ENCODE data around the gene KCNMA1. TPM values are rescaled to one million over a fixed set of nuclear protein-coding genes. Genes with fewer than 3 reads are reported as not detected.

KCNMA1 gene
- polyA plus RNA-seq, 1 donor from 2014 or later, result 60.8 TPM

DNA sequence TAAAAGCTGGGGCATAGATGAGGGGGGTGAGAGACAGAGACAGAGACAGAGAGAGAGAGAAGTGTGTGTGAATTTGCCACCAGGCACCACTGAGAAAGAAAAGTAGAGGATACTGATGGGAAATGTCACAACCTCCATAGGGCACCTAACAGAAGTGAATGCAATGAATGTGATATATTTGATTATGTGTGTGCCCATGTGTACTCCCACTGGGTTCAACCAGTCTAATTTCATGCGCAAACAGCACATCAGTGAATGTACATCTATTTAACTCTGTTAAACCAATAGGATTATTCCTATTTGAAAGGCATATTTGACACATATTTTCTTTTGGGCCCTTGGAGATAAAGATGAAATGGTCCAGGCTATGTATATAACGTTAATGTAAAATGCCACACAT lies 241.3 kb downstream of the KCNMA1 start:
- no peaks in the 10 kb centered on the region for H4K20me1 ChIP-seq (ENCODE audit: insufficient read depth)
- peak overlapping the region; percentile 18 for H3K27ac ChIP-seq (ENCODE audit: low read length)
- no peaks in the 10 kb centered on the region for H3K79me2 ChIP-seq (replicated peaks; ENCODE audit: insufficient read depth, low read length)
- no peak overlapping the region for H2AFZ ChIP-seq (ENCODE audit: low read depth, low read length)
- no peak overlapping the region for H3K9ac ChIP-seq (ENCODE audit: low read length)
- H3F3A ChIP-seq (ENCODE audit: insufficient read depth, low read length, poor library complexity, severe bottlenecking), result no peaks in the 10 kb centered on the region
- no peaks in the 10 kb centered on the region for H3K9me2 ChIP-seq (ENCODE audit: insufficient read depth, low read length)
- no peak overlapping the region for H3K4me2 ChIP-seq (ENCODE audit: low read length)
- TF ChIP-seq RAD21 (conservative IDR thresholded peaks at IDR 0.05) (no peak), EZH2 (IDR thresholded peaks at IDR 0.05; ENCODE audit: borderline replicate concordance, insufficient read depth, low read length, poor library complexity, severe bottlenecking) (no peak), TAF1 (IDR thresholded peaks at IDR 0.05; ENCODE audit: low read depth) (no peak), REST (IDR thresholded peaks at IDR 0.05; ENCODE audit: borderline replicate concordance) (no peak), EP300 (conservative IDR thresholded peaks at IDR 0.05; ENCODE audit: poor library complexity, severe bottlenecking) (no peak), MXI1 (conservative IDR thresholded peaks at IDR 0.05; ENCODE audit: poor library complexity, severe bottlenecking) (no peak), SMC3 (conservative IDR thresholded peaks at IDR 0.05; ENCODE audit: poor library complexity) (no peak), POLR2AphosphoS5 (IDR thresholded peaks at IDR 0.05) (no peak), CTCF (IDR thresholded peaks at IDR 0.05; ENCODE audit: poor library complexity, severe bottlenecking) (no peak)
- H3K4me3 ChIP-seq (ENCODE audit: low read length), result no peak overlapping the region
- H3K36me3 ChIP-seq (ENCODE audit: insufficient read depth, low read length), result no peaks in the 10 kb centered on the region
- no peaks in the 10 kb centered on the region for H3K9me3 ChIP-seq (ENCODE audit: low read length)
- H3K27me3 ChIP-seq (ENCODE audit: insufficient read depth, low read depth, low read length), result no peaks in the 10 kb centered on the region

GRCh38 chr10:77393821-77394501 lies 243.6 kb downstream of the KCNMA1 start:
- TF ChIP-seq EZH2 (IDR thresholded peaks at IDR 0.05; ENCODE audit: borderline replicate concordance, insufficient read depth, low read length, poor library complexity, severe bottlenecking) (no peak), TAF1 (IDR thresholded peaks at IDR 0.05; ENCODE audit: low read depth) (no peak), RAD21 (conservative IDR thresholded peaks at IDR 0.05) (no peak), EP300 (conservative IDR thresholded peaks at IDR 0.05; ENCODE audit: poor library complexity, severe bottlenecking) (no peak), POLR2AphosphoS5 (IDR thresholded peaks at IDR 0.05) (no peak), SMC3 (conservative IDR thresholded peaks at IDR 0.05; ENCODE audit: poor library complexity) (no peak), MXI1 (conservative IDR thresholded peaks at IDR 0.05; ENCODE audit: poor library complexity, severe bottlenecking) (no peak), CTCF (IDR thresholded peaks at IDR 0.05; ENCODE audit: poor library complexity, severe bottlenecking) (no peak), REST (IDR thresholded peaks at IDR 0.05; ENCODE audit: borderline replicate concordance) (no peak)
- Histone ChIP-seq H3K4me2 (ENCODE audit: low read length) (no peak overlapping the region), H3K79me2 (replicated peaks; ENCODE audit: insufficient read depth, low read length) (no peaks in the 10 kb centered on the region), H4K20me1 (ENCODE audit: insufficient read depth) (no peaks in the 10 kb centered on the region), H3F3A (ENCODE audit: insufficient read depth, low read length, poor library complexity, severe bottlenecking) (no peaks in the 10 kb centered on the region), H3K9me2 (ENCODE audit: insufficient read depth, low read length) (no peaks in the 10 kb centered on the region), H3K27ac (ENCODE audit: low read length) (no peak overlapping the region), H3K36me3 (ENCODE audit: insufficient read depth, low read length) (no peaks in the 10 kb centered on the region), H3K9me3 (ENCODE audit: low read length) (no peaks in the 10 kb centered on the region), H2AFZ (ENCODE audit: low read depth, low read length) (no peak overlapping the region), H3K9ac (ENCODE audit: low read length) (no peak overlapping the region), H3K4me3 (ENCODE audit: low read length) (no peak overlapping the region), H3K27me3 (ENCODE audit: insufficient read depth, low read depth, low read length) (no peaks in the 10 kb centered on the region)

Data from neural cell (in vitro differentiated cells).